NCI-H2107 treated with DMSO at 0.1 percent for 48 hours (cell line): ENCODE results near the gene COL4A2.
A peak's percentile ranks its signal among the peaks of the same experiment; 100 is the strongest.

Source experiments
- DNase-seq: peaks from one replicate; lab custom pipeline; 2025; ENCODE audit not compliant: unreplicated experiment; lab: John Stamatoyannopoulos, UW

Gene COL4A2

DNA sequence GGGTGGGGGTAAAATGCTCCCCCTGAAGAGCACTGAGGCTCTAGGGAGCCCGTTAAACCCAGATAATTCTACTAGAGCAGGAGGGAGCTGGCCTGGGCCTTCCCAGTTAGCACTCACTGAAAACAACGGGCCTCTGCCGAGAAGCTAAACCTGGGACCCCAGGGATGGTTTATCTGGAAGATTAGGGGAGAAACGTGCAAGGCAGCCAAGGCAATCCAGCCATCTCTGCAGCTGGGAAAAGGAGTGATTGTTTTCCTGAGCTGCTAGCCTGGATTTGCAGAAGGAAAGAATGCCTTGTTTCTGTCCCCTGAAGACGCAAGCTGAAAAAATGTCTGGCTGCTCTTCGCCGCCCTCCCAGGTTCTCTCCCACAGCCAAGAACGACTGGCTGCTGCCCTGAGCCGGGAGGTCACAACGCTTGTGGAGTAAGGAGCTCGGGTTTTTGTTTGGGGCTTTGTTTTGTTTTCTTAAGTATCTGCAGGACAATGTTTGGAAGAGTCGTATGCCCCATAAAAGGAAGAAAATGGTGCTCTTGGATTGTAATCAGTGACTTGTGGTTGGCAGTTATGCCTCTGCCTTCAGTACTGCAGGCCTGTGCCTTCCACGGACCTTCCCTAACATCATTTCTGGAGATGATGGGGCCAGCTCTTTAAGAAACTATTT, 31.5 kb downstream of the COL4A2 start:
- no peak for DNase-seq

GRCh38 chr13:110339263-110339662, 32.2 kb downstream of the COL4A2 start:
- no peak for DNase-seq

- DNase-seq: no peak
These were observed 33.0 kb downstream of the COL4A2 start for GRCh38 chr13:110339975-110340550.

DNA sequence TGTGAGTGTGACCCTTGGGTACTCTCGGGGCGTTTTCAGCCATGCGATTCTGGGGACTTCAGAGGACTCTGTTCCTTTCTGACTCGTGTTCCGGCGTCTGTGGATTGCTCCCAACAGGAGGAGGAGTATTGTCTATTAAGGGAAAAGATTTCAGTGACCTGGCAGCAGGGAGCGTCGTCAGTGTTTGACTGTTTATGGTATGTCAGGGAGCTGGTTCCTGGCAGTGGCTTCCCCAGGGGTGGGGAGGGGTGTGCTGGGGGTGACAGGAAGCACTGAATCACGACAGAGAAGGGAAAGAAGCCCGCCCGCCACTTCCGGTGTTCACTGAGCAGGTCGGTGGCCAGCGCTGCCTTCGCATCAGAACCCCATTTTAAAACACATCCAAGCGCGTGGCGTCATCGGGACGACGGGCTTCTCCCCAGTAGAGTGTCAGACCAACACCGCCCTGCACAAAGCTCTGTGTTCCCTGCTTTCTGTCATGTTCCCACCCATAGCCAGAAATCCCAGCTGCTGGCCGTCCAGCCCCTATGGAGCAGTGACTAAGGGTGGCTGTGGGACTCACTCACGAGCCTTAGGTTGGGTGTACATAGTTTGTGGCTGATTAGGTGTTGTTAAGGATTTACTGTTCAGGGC, 33.8 kb downstream of the COL4A2 start:
- no peak for DNase-seq

GRCh38 chr13:110341445-110342244, 34.6 kb downstream of the COL4A2 start:
- peak; percentile 7 for DNase-seq

DNA sequence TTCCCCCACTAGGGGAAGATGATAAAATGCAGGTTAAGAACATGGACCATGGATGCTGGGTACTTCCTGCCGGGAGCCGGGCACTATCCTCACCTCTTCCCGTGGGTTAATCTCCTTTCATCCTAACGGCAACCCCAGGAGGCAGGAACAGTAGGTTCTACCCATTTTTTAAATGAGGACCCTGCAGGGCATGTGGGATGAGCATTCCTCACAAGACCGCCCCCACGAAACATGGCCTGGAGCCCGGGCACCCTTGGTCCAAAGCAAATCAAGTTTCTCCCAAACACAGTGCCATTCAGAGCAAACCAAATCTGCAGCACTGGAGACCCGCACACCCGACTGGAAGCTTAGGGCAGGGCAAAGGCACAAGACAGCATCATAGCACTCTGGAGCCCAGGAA, 35.4 kb downstream of the COL4A2 start:
- DNase-seq: no peak

DNA sequence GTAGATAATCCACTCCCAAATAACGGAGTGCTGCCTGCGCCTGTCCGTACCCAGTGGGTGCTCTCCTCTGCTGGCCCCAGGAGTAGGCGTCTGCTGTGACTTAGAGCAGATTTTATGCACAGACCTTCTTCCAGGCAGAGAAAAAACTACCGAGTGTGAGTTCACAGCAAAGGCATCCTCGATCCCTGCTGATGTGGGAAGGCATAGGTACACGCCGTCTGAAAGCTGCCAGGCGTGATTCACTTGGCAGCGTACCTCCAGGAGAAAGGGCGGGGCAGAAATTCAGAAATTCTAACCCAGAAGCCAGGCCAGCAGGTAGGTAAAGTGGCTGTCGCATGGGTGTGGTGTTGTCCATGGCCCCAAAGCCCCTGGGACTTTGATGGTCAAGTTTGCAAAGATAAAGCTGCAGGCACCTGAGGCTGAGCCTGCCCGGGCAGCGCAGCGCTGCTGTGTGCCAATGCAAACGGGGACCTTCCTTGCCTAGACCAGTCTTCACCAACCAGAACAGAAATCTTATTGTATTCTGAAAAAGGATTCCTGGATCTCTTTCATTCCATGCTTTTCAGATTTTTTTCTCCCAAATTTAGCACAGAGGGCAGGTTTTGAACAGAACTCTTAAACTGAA, 36.3 kb downstream of the COL4A2 start:
- no peak for DNase-seq

GRCh38 chr13:110344320-110344719, 37.2 kb downstream of the COL4A2 start:
- DNase-seq: no peak

DNA sequence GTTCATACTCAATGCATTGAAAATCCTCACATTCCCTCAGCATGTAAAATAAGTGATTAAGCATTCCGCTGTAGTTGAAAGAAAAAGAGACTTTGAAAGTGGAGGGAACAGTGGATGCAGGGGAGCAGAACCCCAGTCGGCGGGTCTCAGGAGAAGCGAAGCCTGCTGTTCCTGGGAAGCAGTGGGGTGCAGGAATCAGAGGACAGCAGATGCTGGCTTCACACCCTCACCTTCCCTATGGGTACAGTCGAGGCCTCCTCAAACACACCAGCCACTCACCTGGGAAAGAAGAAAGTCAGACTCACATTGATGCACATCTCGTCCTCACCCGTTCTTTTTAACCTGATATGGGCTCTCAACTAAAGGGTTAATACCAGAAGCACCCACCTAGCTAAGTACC, 38.2 kb downstream of the COL4A2 start:
- DNase-seq: no peak

- no peak for DNase-seq
These were observed 38.6 kb downstream of the COL4A2 start for GRCh38 chr13:110345701-110346100.

DNA sequence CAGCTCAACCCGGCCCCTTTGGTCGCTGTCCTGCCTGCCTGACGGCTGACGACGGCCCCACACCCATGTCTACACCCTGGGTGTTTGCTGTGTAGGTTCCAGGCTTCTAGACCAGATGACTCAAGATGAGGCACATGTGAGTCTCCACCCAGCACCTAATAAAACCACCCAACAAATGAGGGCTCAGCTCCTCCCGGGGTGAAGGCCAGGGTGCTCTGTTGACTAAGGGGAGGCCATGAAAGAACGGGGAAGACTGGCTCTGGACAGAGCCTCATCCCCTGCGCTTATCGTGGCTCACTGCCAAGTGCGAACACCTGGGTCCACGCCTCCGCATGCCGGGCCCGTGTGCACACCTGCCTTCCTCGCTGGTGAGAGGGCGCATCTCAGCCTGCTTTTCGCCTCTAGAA, 39.6 kb downstream of the COL4A2 start:
- DNase-seq: no peak

DNA sequence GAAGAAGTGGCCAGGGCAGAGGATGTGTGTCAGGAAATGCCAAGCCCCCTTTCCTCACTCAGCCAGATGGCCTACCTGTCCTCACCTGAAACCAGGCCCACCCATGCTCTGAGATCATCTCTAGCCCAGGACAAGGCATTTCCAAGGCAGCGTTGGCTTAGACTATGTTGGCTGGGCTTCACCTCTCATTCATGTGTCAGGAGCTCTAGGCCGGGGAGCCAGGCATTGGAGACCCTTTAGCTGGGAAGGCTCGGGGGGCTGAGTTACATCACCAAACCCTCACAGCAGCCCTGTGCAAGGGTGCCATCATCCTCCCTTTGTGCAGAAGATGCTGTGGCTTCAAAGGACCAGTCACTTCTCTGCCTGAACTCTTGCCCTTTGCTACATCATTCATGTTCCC, 40.0 kb downstream of the COL4A2 start:
- DNase-seq: no peak

DNA sequence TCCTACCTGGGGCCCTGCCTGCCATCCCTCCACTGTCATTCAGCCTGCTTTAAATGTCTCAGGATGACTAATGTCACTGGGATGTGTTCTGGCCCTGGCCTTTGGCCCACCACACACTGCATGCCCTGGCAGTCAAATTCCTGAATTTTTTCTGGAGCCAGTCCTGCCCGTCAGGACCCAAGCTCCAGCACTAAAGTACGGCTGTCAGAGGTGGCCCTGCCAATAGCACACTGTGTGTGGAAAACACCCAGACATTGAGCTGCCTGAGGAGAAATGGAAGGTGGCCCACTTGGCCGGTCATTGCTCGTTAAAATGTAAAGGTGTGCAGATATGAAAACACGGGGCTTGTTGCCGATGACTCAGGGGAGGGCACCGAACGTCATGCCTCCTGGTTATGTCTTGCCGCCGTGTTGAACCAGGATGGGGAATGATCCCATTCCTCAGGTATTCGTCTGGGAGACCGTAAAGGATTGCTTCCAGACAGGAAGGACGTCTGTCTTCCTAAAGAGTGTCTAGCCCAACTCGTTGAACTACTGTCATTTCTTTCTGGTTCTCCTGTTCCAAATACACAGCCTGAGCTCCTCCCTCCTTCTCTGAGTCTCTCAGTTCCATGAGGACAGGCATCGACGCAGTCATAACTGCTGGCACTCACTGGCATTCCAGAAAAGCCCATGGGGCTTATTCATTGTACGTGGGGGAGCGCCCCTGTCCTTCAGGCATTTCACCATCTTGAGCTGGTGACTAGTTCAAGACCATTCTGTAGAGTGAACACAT, 40.6 kb downstream of the COL4A2 start:
- no peak for DNase-seq

GRCh38 chr13:110348309-110349105, 41.4 kb downstream of the COL4A2 start:
- no peak for DNase-seq

DNA sequence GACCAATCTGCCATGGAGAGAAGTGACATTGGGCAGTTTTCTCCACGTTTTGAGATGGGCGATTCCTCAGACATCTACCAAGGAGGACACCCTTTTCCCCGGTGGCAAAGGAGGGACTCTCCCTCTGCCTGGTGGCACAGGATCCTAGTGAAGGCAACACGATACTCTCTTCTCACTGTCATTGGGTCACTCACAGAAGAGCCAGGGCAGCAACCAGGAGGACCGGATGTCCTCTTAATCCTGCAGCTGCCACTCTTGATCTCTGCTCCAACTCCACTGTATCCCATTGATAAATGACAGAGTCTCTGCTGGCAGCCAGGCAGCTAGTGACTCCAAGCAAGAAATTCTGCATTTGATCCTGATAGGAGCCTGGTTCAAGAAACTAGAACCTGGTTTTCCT, 42.2 kb downstream of the COL4A2 start:
- no peak for DNase-seq

DNA sequence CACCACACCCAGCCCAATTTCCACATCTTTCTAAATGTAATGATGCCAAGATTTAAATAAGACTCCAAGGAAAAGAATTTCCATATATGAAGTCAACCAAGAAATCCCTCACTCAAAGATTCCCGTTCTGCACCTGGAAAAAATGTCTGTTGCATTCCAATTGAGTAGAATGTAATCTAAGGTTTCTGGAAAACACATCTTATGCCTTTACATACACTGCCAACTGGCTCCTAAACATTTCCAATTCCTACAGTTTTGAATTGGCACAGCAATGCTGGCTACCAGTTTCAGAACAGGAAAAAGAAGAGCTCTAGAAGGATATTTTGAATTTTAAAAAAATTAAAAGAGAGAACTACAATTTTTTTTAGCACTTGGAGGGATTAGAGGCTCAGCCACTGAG, 43.0 kb downstream of the COL4A2 start:
- no peak for DNase-seq

DNA sequence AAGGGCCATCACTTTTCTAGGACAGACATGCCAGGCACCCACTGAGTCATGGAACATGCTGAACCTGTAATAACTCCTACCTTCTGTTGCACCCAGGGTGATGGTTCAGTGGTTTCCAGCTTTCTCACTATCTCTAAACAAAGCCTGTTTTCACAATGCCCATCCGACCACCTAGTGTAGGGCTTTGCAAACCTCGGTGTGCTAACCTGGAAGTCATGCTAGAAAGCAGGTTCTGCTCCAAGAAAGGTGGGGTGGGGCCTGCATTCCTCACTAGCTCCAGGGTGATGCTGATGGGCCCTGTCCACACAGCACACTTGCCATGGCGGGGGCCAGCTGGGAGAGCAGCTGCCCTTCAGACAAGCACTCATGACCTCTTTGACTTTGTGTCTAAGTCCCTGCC, 43.4 kb downstream of the COL4A2 start:
- no peak for DNase-seq

GRCh38 chr13:110351636-110352420, 44.7 kb downstream of the COL4A2 start:
- no peak for DNase-seq

DNA sequence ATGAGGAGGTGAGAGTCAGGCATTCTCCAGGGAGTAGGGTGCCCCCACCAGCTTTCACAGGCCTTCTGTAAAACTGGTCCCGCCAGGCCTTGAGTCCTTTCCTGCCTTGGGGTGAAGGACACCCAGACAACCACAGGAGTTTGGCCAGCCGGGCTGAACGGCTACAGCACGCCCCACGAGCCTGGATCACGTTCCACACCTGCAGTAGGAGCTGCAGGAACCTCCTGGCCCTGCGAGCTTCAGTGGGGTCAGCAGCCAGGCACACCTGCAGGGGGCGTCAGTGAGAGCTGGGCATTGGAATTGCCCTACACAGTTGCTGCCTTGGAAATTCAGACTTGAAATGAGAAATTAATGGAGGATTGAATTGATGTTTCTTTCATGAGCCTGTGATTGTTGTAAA, 45.7 kb downstream of the COL4A2 start:
- DNase-seq: no peak
